Ovary (tissue), 9 donors: Measurements from ENCODE around the gene ZNF205. TPM values are rescaled to one million over a fixed set of nuclear protein-coding genes. Genes with fewer than 3 reads are reported as not detected.
"Not testable (repeated sequence)": the region's sequence is repeated elsewhere in the genome, so short reads cannot be mapped to it uniquely, and the experiment has no call there.

ENCODE experiments used
- DNase-seq, 5 donors: peaks; one replicate each; pipeline ENCODE4 v3.0.0-alpha.2; 2019 to 2020
- H3K27ac ChIP-seq, 2 donors: fragments of 200-600 bp; one replicate each; pipeline versions ENCODE4 v1.5.1 to v1.8.0; 2019 to 2022
- H3K27me3 ChIP-seq: fragments of 200-600 bp; one replicate; pipeline ENCODE4 v1.8.0; 2022
- H3K36me3 ChIP-seq: fragments of 200-600 bp; sonication (generic); one replicate; pipeline ENCODE4 v1.5.1; 2019
- H3K4me1 ChIP-seq: one replicate; pipeline ENCODE4 v1.8.1; 2013; ENCODE audit warnings: mild to moderate bottlenecking, moderate library complexity; ENCODE audit not compliant: insufficient read depth
- H3K4me3 ChIP-seq: fragments of 200-600 bp; sonication (generic); one replicate; pipeline ENCODE4 v1.5.1; 2017
- H3K9me3 ChIP-seq, 2 donors: fragments of 200-600 bp in 1 of 2; sonication (generic) in 1 of 2; one replicate each; pipeline versions ENCODE4 v1.5.1 to v1.8.1; 2013 to 2019; ENCODE audit warnings: mild to moderate bottlenecking in 1 of 2, moderate library complexity in 1 of 2
- CTCF ChIP-seq, 3 donors: fragments of 450-650 bp in 2 of 3; fragments of 200-600 bp in 1 of 3; IDR thresholded peaks; one replicate each; pipeline versions ENCODE4 v1.5.1 to v1.8.0; 2016 to 2022; ENCODE audit warnings: antibody characterized with exemption in 3 of 3, mild to moderate bottlenecking in 1 of 3
- EP300 ChIP-seq: sonication (generic); formaldehyde crosslinking; IDR thresholded peaks from one replicate; pipeline ENCODE4 v1.6.1; 2017; ENCODE audit warnings: antibody characterized with exemption
- POLR2A ChIP-seq: fragments of 450-650 bp; IDR thresholded peaks from one replicate; pipeline ENCODE4 v1.6.1; 2017; ENCODE audit warnings: antibody characterized with exemption, mild to moderate bottlenecking, moderate library complexity
- WGBS, 3 donors: extraction: QIAGEN DNeasy Blood & Tissue Kit in 1 of 3; methylation state at CpG; one replicate each; pipeline versions ENCODE4 v1.1.5 to v1.1.7; 2013 to 2017; 5-methylcytosine and 5-hydroxymethylcytosine counted together
- intact Hi-C, 4 donors: fragments of 100-400 bp; cut with DNase I; formaldehyde crosslinking; loops; one replicate each; pipeline versions ENCODE4 v1.11.0 to v1.15.1; 2022 to 2023
- polyA plus RNA-seq, 2 donors: library from polyadenylated mRNA; stranded (reverse); fragments of 200-250 nt in 1 of 2; fragments of 350-450 nt in 1 of 2; fragmentation: Illumina TruSeq in 1 of 2; extraction: RNeasy Lipid Tissue Mini Kit (QIAGEN cat#74804) in 1 of 2; gene quantifications; one replicate each; pipeline ENCODE4 v1.2.3, GENCODE V29; 2013 to 2014
- small RNA-seq: library from RNA; depleted of rRNA; stranded (forward); fragments of <200 nt; gene quantifications from one replicate; pipeline ENCODE3, GENCODE V24; 2016
- total RNA-seq, 7 donors: library from RNA; depleted of rRNA in 2 of 7; stranded (reverse); fragments of >200 nt in 2 of 7; fragmentation: NEBNext Ultra II Directional in 3 of 7; extraction: Animal tissue kit (Norgen Biotek cat#: 25700) in 3 of 7; gene quantifications; one replicate each; pipeline versions ENCODE4 v1.1.0 to v1.2.4, GENCODE V29; 2016 to 2023
- donor health status: DM: no; HTN: no; CAD: no; lungs with moderate emphysema.
- donor health status: DM: no; HTN: no; CAD: no.
- donor health status: Bipolar disorder and iron deficiency.
- donor health status: DM: yes; HTN: yes; CAD: no.
- donor health status: DM: no; HTN: no; CAD: no.
- donor health status: DM: yes; HTN: yes; CAD: no.

The ZNF205 gene
- total and polyA plus RNA-seq, 9 donors = 3.0 to 22.1 (median 15.6) TPM

GRCh38 chr16:3164121-3164991 lies 52.0 kb downstream of the ZNF205 start:
- no peaks in the 10 kb centered on the region for H3K27me3 ChIP-seq

GRCh38 chr16:3165111-3165822 lies 52.9 kb downstream of the ZNF205 start:
- no peak for DNase-seq
- Histone ChIP-seq H3K9me3 (no peaks in the 10 kb centered on the region), H3K4me3 (no peak overlapping the region), H3K27me3 (no peaks in the 10 kb centered on the region), H3K4me1 (no peaks in the 10 kb centered on the region), H3K27ac (no peak overlapping the region), H3K36me3 (no peaks in the 10 kb centered on the region)
- intact Hi-C loops = loop anchor here (5.0 to 10.0 kb wide), 4 partner anchors 108 to 1790 kb away; partner anchors contain the start of genes BICDL2 (in 1 of the 4) and SEC14L5 (in 1 of the 4)
- TF ChIP-seq EP300 (no peak), CTCF (IDR thresholded peaks at IDR 0.05) (no peak), POLR2A (no peak)
- 84 to 92% (median 85%) methylated on average over 12 of the region's 12 CpGs for WGBS, 3 donors

More at GRCh38 chr16:3164121-3164991, 52.0 kb downstream of the ZNF205 start:
- TF ChIP-seq EP300 (no peak), CTCF (IDR thresholded peaks at IDR 0.05) (no peak), POLR2A (no peak)
- WGBS, 3 donors = 77 to 79% (median 79%) methylated on average over 37 of the region's 37 CpGs
- no peaks in the 10 kb centered on the region for H3K9me3 ChIP-seq
- no peaks in the 10 kb centered on the region for H3K36me3 ChIP-seq
- no peak overlapping the region for H3K27ac ChIP-seq
- no peak for DNase-seq
- H3K4me3 ChIP-seq = no peak overlapping the region
- peaks cover 4% of the 10 kb centered on the region for H3K4me1 ChIP-seq
- intact Hi-C loops = loop anchor here in 2 of 4 donors (5.0 to 10.0 kb wide), 4 partner anchors 110 to 1790 kb away; partner anchors contain the start of genes BICDL2 (in 1 of the 2) and SEC14L5 (in 1 of the 2)

GRCh38 chr16:3166505-3166886 lies 54.1 kb downstream of the ZNF205 start:
- DNase-seq = no peak
- H3K9me3 ChIP-seq = no peaks in the 10 kb centered on the region
- TF ChIP-seq CTCF (IDR thresholded peaks at IDR 0.05) (no peak), POLR2A (no peak), EP300 (no peak)
- H3K27ac ChIP-seq = no peak overlapping the region
- 20 to 43% (median 37%) methylated on average over 1 of the region's 1 CpG for WGBS, 3 donors
- H3K4me3 ChIP-seq = no peak overlapping the region
- peaks cover 1% of the 10 kb centered on the region for H3K4me1 ChIP-seq
- H3K27me3 ChIP-seq = no peaks in the 10 kb centered on the region
- intact Hi-C loops = loop anchor here (5.0 to 10.0 kb wide), 4 partner anchors 109 to 1788 kb away; partner anchors contain the start of genes BICDL2 (in 1 of the 4) and SEC14L5 (in 1 of the 4)
- H3K36me3 ChIP-seq = no peaks in the 10 kb centered on the region

GRCh38 chr16:3168729-3169128 lies 56.3 kb downstream of the ZNF205 start:
- intact Hi-C loops = loop anchor here (5.0 to 10.0 kb wide), 4 partner anchors 111 to 1786 kb away; partner anchors contain the start of genes BICDL2 (in 1 of the 4) and SEC14L5 (in 1 of the 4)
- H3K27me3 ChIP-seq = peaks cover 12% of the 10 kb centered on the region
- 76 to 79% (median 79%) methylated on average over 7 of the region's 7 CpGs for WGBS, 3 donors

More at GRCh38 chr16:3168729-3169128, 56.3 kb downstream of the ZNF205 start:
- H3K9me3 ChIP-seq, H3K27ac ChIP-seq, DNase-seq, H3K4me3 ChIP-seq, H3K36me3 ChIP-seq, H3K4me1 ChIP-seq: not testable (repeated sequence)

Small RNA genes within 50 kb of the gene (small RNA-seq; reads per million reads assigned to genes)
- gene RNU1-22P = not detected

Other genes starting within 250 kb of the ZNF205 start
- 10 to 100 TPM; 24.7 to 46.0 (median 30.6) TPM for gene FLYWCH2, start 229.4 kb upstream of the ZNF205 start, total RNA-seq
- gene FLYWCH2, start 229.4 kb upstream of the ZNF205 start, polyA plus RNA-seq = 10 to 100 TPM in 1 of 2 donors, 1 to 10 TPM in 1; 3.0 to 50.9 TPM
- 10 to 100 TPM; 31.4 to 66.9 (median 55.3) TPM for gene FLYWCH1, start 200.7 kb upstream of the ZNF205 start, total RNA-seq
- 10 to 100 TPM in 1 of 2 donors, 1 to 10 TPM in 1; 2.2 to 37.2 TPM for gene FLYWCH1, start 200.7 kb upstream of the ZNF205 start, polyA plus RNA-seq
- gene KREMEN2, start 148.3 kb upstream of the ZNF205 start, total RNA-seq = under 1 TPM in 4 of 7 donors, not detected in 3; 0.18 to 0.57 (median 0.23) TPM
- not detected for gene KREMEN2, start 148.3 kb upstream of the ZNF205 start, polyA plus RNA-seq
- 1 to 10 TPM in 4 of 7 donors, under 1 TPM in 3; 0.30 to 5.7 (median 2.4) TPM for gene PAQR4, start 143.2 kb upstream of the ZNF205 start, total RNA-seq
- gene PAQR4, start 143.2 kb upstream of the ZNF205 start, polyA plus RNA-seq = 1 to 10 TPM; 1.4 to 1.5 TPM
- 1 to 10 TPM in 3 of 7 donors, under 1 TPM in 2, not detected in 2; 0.23 to 2.6 (median 1.1) TPM for gene PKMYT1, start 132.1 kb upstream of the ZNF205 start, total RNA-seq
- under 1 TPM in 1 of 2 donors, not detected in 1; 0.52 TPM for gene PKMYT1, start 132.1 kb upstream of the ZNF205 start, polyA plus RNA-seq
- under 1 TPM in 4 of 7 donors, not detected in 3; 0.11 to 0.24 (median 0.19) TPM for gene CLDN9, start 99.7 kb upstream of the ZNF205 start, total RNA-seq
- gene CLDN9, start 99.7 kb upstream of the ZNF205 start, polyA plus RNA-seq = not detected
- 1 to 10 TPM in 1 of 7 donors, not detected in 6; 1.8 TPM for gene CLDN6, start 94.4 kb upstream of the ZNF205 start, total RNA-seq
- gene CLDN6, start 94.4 kb upstream of the ZNF205 start, polyA plus RNA-seq = not detected
- gene TNFRSF12A, start 92.2 kb upstream of the ZNF205 start, total RNA-seq = 10 to 100 TPM in 2 of 7 donors, 1 to 10 TPM in 5; 3.7 to 52.5 (median 8.6) TPM
- gene TNFRSF12A, start 92.2 kb upstream of the ZNF205 start, polyA plus RNA-seq = 1 to 10 TPM; 7.9 to 8.1 TPM
- gene HCFC1R1, start 88.6 kb upstream of the ZNF205 start, total RNA-seq = 10 to 100 TPM; 15.9 to 73.1 (median 55.1) TPM
- 10 to 100 TPM; 27.5 to 82.0 TPM for gene HCFC1R1, start 88.6 kb upstream of the ZNF205 start, polyA plus RNA-seq
- 10 to 100 TPM in 6 of 7 donors, 1 to 10 TPM in 1; 6.7 to 21.0 (median 15.6) TPM for gene THOC6, start 88.6 kb upstream of the ZNF205 start, total RNA-seq
- gene THOC6, start 88.6 kb upstream of the ZNF205 start, polyA plus RNA-seq = 10 to 100 TPM in 1 of 2 donors, 1 to 10 TPM in 1; 3.5 to 14.3 TPM
- gene BICDL2, start 75.6 kb upstream of the ZNF205 start, total RNA-seq = 10 to 100 TPM in 1 of 7 donors, 1 to 10 TPM in 2, under 1 TPM in 2, not detected in 2; 0.89 to 21.9 (median 1.7) TPM
- under 1 TPM in 1 of 2 donors, not detected in 1; 0.02 TPM for gene BICDL2, start 75.6 kb upstream of the ZNF205 start, polyA plus RNA-seq
- under 1 TPM in 6 of 7 donors, not detected in 1; 0.15 to 0.72 (median 0.61) TPM for gene MMP25, start 66.0 kb upstream of the ZNF205 start, total RNA-seq
- under 1 TPM; 0.17 to 0.59 TPM for gene MMP25, start 66.0 kb upstream of the ZNF205 start, polyA plus RNA-seq
- 10 to 100 TPM in 4 of 7 donors, 1 to 10 TPM in 3; 3.8 to 24.7 (median 10.6) TPM for gene IL32, start 46.9 kb upstream of the ZNF205 start, total RNA-seq
- 10 to 100 TPM; 23.9 to 54.9 TPM for gene IL32, start 46.9 kb upstream of the ZNF205 start, polyA plus RNA-seq
- gene ZSCAN10, start 13.3 kb upstream of the ZNF205 start, total RNA-seq = under 1 TPM in 2 of 7 donors, not detected in 5; 0.47 to 0.69 TPM
- gene ZSCAN10, start 13.3 kb upstream of the ZNF205 start, polyA plus RNA-seq = under 1 TPM in 1 of 2 donors, not detected in 1; 0.06 TPM
- gene ZNF213, start 22.4 kb downstream of the ZNF205 start, total RNA-seq = 10 to 100 TPM in 5 of 7 donors, 1 to 10 TPM in 2; 4.7 to 18.9 (median 12.2) TPM
- 10 to 100 TPM in 1 of 2 donors, under 1 TPM in 1; 0.95 to 10.7 TPM for gene ZNF213, start 22.4 kb downstream of the ZNF205 start, polyA plus RNA-seq
- not detected for gene OR1F1, start 75.6 kb downstream of the ZNF205 start, total RNA-seq
- gene OR1F1, start 75.6 kb downstream of the ZNF205 start, polyA plus RNA-seq = not detected
- gene ZNF200, start 122.6 kb downstream of the ZNF205 start, total RNA-seq = 1 to 10 TPM; 7.3 to 9.2 (median 7.5) TPM
- gene ZNF200, start 122.6 kb downstream of the ZNF205 start, polyA plus RNA-seq = 1 to 10 TPM; 4.8 to 8.3 TPM
- under 1 TPM; 0.20 to 0.84 (median 0.46) TPM for gene MEFV, start 144.0 kb downstream of the ZNF205 start, total RNA-seq
- under 1 TPM; 0.11 to 0.53 TPM for gene MEFV, start 144.0 kb downstream of the ZNF205 start, polyA plus RNA-seq
- 10 to 100 TPM; 32.1 to 46.1 (median 35.8) TPM for gene ZNF263, start 170.9 kb downstream of the ZNF205 start, total RNA-seq
- 10 to 100 TPM; 31.2 to 33.2 TPM for gene ZNF263, start 170.9 kb downstream of the ZNF205 start, polyA plus RNA-seq
- gene TIGD7, start 192.8 kb downstream of the ZNF205 start, total RNA-seq = 10 to 100 TPM in 5 of 7 donors, 1 to 10 TPM in 2; 5.2 to 16.1 (median 13.7) TPM
- gene TIGD7, start 192.8 kb downstream of the ZNF205 start, polyA plus RNA-seq = 10 to 100 TPM; 10.8 to 10.9 TPM
- 10 to 100 TPM; 17.5 to 50.1 (median 34.3) TPM for gene ZNF75A, start 192.9 kb downstream of the ZNF205 start, total RNA-seq
- gene ZNF75A, start 192.9 kb downstream of the ZNF205 start, polyA plus RNA-seq = 10 to 100 TPM; 20.6 to 26.3 TPM
- gene OR2C1, start 243.3 kb downstream of the ZNF205 start, total RNA-seq = under 1 TPM in 6 of 7 donors, not detected in 1; 0.20 to 0.50 (median 0.33) TPM
- gene OR2C1, start 243.3 kb downstream of the ZNF205 start, polyA plus RNA-seq = under 1 TPM; 0.06 to 0.30 TPM